ENCODE results near the gene XAGE1A. TPM values are rescaled to one million over a fixed set of nuclear protein-coding genes. Genes with fewer than 3 reads are reported as not detected.

The XAGE1A gene
- total RNA-seq, 1 experiment from 2014 or later, result not detected

Small RNAs within 50 kb of the gene (small RNA-seq; reads per million reads assigned to genes)
- gene BX510359.8, result not detected
- not detected for gene RBM22P7

Other genes starting within 250 kb of the XAGE1A start
- gene XAGE2, start 126.8 kb upstream of the XAGE1A start, total RNA-seq (2014; rRNA removed; shearing (Covaris generic); ENCODE audit: low replicate concordance), result not detected in 2 replicates
- gene XAGE1B, start 21.3 kb downstream of the XAGE1A start, total RNA-seq (2014; rRNA removed; shearing (Covaris generic); ENCODE audit: low replicate concordance), result not detected in 2 replicates
- not detected in 2 replicates for gene SSX7, start 159.1 kb downstream of the XAGE1A start, total RNA-seq (2014; rRNA removed; shearing (Covaris generic); ENCODE audit: low replicate concordance)
- gene SSX2, start 211.4 kb downstream of the XAGE1A start, total RNA-seq (2014; rRNA removed; shearing (Covaris generic); ENCODE audit: low replicate concordance), result not detected in 2 replicates

Data from Karpas-422 (cell line).